Right cardiac atrium (tissue), 5 donors: ENCODE measurements around the gene LAGE3. TPM values are rescaled to one million over a fixed set of nuclear protein-coding genes. Genes with fewer than 3 reads are reported as not detected.

Source experiments
- ATAC-seq, 2 donors: fragments of 200-7000 bp; cut with Tn5 transposase; one replicate each; pipeline versions ENCODE4 v1.8.0 to v1.9.1; 2020; ENCODE audit warnings: moderate library complexity in 2 of 2, mild to moderate bottlenecking in 1 of 2
- DNase-seq, 3 donors: peaks; one replicate each; pipeline ENCODE4 v3.0.0-alpha.2; 2020
- H3K27ac ChIP-seq: one replicate; pipeline ENCODE4 v1.5.1; 2013; ENCODE audit warnings: mild to moderate bottlenecking, low read length, control low read depth, moderate library complexity
- H3K27me3 ChIP-seq: one replicate; pipeline ENCODE4 v1.6.1; 2013; ENCODE audit not compliant: control insufficient read depth, insufficient read depth
- H3K4me1 ChIP-seq: one replicate; pipeline ENCODE4 v1.6.1; 2013; ENCODE audit warnings: low read length; ENCODE audit not compliant: control insufficient read depth, insufficient read depth
- H3K4me3 ChIP-seq: one replicate; pipeline ENCODE4 v1.5.1; 2013; ENCODE audit warnings: low read length, control low read depth
- H3K9me3 ChIP-seq: one replicate; pipeline ENCODE4 v1.6.1; 2013; ENCODE audit warnings: low read length; ENCODE audit not compliant: control insufficient read depth
- WGBS: extraction: QIAGEN DNeasy Blood & Tissue Kit; methylation state at CpG from one replicate; pipeline ENCODE4 v1.1.7; 2013; 5-methylcytosine and 5-hydroxymethylcytosine counted together
- intact Hi-C, 4 donors: fragments of 100-400 bp; cut with DNase I; formaldehyde crosslinking; loops; one replicate each; pipeline versions ENCODE4 v1.11.0 to v1.14.0; 2022 to 2023
- polyA plus RNA-seq: library from polyadenylated mRNA; stranded (reverse); fragments of 200-250 nt; gene quantifications from one replicate; pipeline ENCODE4 v1.2.3, GENCODE V29; 2013
- total RNA-seq, 4 donors: library from RNA; stranded (reverse); fragmentation: NEBNext Ultra II Directional; extraction: Animal tissue kit (Norgen Biotek cat#: 25700); gene quantifications; one replicate each; pipeline ENCODE4 v1.2.1, GENCODE V29; 2021
- donor health status: healthy with polysubstance abuse.
- donor health status: DM: no; HTN: yes; CAD: no.
- donor health status: DM: no; HTN: no; CAD: no.
- donor health status: DM: no; HTN: yes; CAD: no; lungs with severe emphysema.
- donor health status: DM: yes; HTN: yes; CAD: no.

LAGE3 gene
- total and polyA plus RNA-seq, 5 donors: 16.3 to 25.8 (median 20.6) TPM

DNA sequence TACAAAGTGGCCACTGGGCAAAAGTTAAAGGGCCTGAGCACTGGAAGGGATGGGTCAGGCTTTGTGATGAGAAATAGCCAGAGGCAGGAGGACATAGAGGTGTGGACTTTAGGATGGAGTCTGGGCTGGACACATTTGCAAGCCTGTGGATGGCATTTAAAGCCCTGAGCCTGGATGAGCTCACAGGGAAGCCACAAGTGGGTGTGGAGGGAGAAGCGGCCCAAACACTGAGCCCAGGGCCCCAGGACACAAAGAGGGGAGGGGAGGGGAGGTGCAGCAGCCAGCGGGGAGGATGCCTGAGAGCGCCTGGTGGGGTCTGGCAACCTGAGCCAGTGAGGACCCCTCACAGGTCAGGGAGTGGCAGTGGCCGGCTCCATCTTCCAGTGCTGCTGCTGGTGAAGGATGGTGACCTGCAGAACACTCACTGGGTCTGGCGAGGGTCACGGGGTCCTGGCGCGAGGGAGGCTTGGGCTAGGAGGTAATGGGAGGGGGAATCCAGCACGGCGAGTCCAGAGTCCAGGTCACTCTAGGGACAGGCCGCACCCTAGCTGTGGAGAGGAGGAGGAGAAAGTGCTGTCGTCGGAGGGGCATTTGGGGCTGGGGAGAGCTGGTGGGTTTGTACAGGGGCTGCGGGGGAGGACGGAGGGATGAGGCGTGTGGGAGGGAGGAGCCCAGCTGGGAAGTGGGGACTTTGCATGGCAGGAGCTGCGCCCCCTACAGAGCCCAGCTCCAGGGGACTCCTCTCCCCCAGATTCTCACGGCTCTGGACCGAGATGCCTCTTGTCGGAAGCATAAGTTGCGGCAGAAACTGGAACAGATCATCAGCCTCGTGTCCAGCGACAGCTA, 7.0 kb downstream of the LAGE3 start:
- Histone ChIP-seq H3K9me3 (no peaks in the 10 kb centered on the region), H3K27me3 (no peaks in the 10 kb centered on the region), H3K4me3 (no peak overlapping the region), H3K4me1 (no peaks in the 10 kb centered on the region), H3K27ac (no peak overlapping the region)
- DNase-seq (peak in 1 of 3 donors; percentile 49), ATAC-seq (no peak)
- WGBS: 85% methylated on average over 23 of the region's 23 CpGs
- intact Hi-C loops: no loop called here

GRCh38 chrX:154470914-154471568, 8.0 kb downstream of the LAGE3 start:
- WGBS: 91% methylated on average over 22 of the region's 23 CpGs
- DNase-seq (no peak), ATAC-seq (no peak)
- Histone ChIP-seq H3K27me3 (no peaks in the 10 kb centered on the region), H3K9me3 (no peaks in the 10 kb centered on the region), H3K4me1 (no peaks in the 10 kb centered on the region), H3K27ac (no peak overlapping the region), H3K4me3 (no peak overlapping the region)
- intact Hi-C loops: no loop called here

DNA sequence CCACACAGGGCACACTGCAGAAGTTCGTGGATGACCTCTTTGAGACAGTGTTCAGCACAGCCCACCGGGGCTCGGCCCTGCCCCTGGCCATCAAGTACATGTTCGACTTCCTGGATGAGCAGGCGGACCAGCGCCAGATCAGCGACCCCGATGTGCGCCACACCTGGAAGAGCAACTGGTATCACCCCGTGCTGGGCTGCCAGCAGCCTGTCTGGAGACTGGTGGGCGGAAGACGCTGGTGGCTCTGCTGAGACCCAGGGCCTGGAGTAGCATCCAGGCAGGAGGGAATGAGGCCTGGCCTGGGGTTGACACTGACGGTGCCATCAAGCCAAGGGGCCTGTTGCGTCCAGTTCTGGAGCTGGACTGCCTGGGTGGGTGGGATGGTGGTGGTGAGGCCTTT, 8.6 kb downstream of the LAGE3 start:
- Histone ChIP-seq H3K4me3 (no peak overlapping the region), H3K27ac (no peak overlapping the region), H3K9me3 (no peaks in the 10 kb centered on the region), H3K27me3 (no peaks in the 10 kb centered on the region), H3K4me1 (no peaks in the 10 kb centered on the region)
- peak in 1 of 3 donors; percentile 20 for DNase-seq
- ATAC-seq: no peak
- intact Hi-C loops: no loop called here
- WGBS: 87% methylated on average over 14 of the region's 14 CpGs

DNA sequence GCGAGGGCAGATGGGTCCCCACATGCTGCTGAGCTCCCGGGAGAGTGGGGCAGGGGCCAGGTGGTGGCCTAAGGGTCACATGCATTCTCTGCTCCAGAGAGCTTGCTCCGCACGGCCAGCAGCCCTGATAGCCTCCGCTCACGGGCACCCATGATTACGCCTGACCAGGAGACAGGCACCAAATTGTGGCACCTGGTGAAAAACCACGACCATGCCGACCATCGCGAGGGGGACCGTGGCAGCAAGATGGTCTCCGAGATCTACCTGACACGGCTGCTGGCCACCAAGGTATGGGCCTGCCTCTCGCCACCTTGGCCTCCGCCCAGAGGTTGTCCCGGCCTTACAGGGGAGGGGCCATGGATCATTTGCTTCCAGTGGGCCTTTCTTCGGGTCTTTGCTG, 9.2 kb downstream of the LAGE3 start:
- H3K27me3 ChIP-seq: no peaks in the 10 kb centered on the region
- H3K9me3 ChIP-seq: no peaks in the 10 kb centered on the region
- ATAC-seq: no peak
- peak in 1 of 3 donors; percentile 50 for DNase-seq
- intact Hi-C loops: no loop called here
- H3K27ac ChIP-seq: no peak overlapping the region
- no peaks in the 10 kb centered on the region for H3K4me1 ChIP-seq
- no peak overlapping the region for H3K4me3 ChIP-seq
- 92% methylated on average over 18 of the region's 18 CpGs for WGBS

DNA sequence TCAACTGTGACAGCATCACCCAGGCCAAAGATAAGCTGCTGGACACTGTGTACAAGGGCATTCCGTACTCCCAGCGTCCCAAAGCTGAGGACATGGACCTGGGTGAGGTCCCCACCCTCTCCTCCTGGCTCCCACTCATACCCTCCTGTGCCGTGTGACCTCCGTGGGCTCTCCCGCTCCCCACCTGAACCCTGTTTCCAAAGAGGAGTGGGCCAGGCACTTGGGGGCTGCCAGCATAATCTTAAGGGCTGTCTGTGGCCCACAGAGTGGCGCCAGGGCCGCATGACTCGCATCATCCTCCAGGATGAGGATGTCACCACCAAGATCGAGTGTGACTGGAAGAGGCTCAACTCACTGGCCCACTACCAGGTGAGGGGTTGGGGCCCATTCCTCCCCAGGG, 10.0 kb downstream of the LAGE3 start:
- DNase-seq (peak in 1 of 3 donors; percentile 51), ATAC-seq (no peak)
- Histone ChIP-seq H3K4me1 (no peaks in the 10 kb centered on the region), H3K9me3 (no peaks in the 10 kb centered on the region), H3K27ac (no peak overlapping the region), H3K4me3 (no peak overlapping the region), H3K27me3 (no peaks in the 10 kb centered on the region)
- 84% methylated on average over 9 of the region's 9 CpGs for WGBS
- intact Hi-C loops: no loop called here

DNA sequence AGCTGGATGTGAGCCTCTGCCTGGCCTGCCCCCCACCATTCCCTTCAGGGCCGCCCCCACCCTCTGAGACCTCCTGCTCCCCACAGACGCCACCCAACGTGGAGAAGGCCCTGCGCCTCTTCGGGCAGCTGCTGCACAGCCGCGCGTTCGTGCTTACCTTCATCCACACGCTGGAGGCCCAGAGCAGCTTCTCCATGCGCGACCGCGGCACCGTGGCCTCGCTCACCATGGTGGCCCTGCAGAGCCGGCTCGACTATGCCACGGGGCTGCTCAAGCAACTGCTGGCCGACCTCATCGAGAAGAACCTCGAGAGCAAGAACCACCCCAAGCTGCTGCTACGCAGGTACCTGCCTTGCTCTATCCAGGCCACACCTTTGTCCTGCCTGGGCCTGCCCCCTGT, 10.9 kb downstream of the LAGE3 start:
- DNase-seq (peak in 1 of 3 donors; percentile 37), ATAC-seq (no peak)
- Histone ChIP-seq H3K9me3 (no peaks in the 10 kb centered on the region), H3K4me1 (no peaks in the 10 kb centered on the region), H3K27ac (no peak overlapping the region), H3K27me3 (no peaks in the 10 kb centered on the region), H3K4me3 (no peak overlapping the region)
- intact Hi-C loops: no loop called here
- WGBS: 96% methylated on average over 23 of the region's 23 CpGs

- Histone ChIP-seq H3K4me1 (no peaks in the 10 kb centered on the region), H3K4me3 (no peak overlapping the region), H3K27me3 (no peaks in the 10 kb centered on the region), H3K27ac (no peak overlapping the region), H3K9me3 (no peaks in the 10 kb centered on the region)
- DNase-seq: peak in 2 of 3 donors; percentile 3 to 52
- no peak for ATAC-seq
- intact Hi-C loops: no loop called here
- WGBS: 96% methylated on average over 21 of the region's 21 CpGs
Measured at GRCh38 chrX:154467556-154467955, 11.5 kb downstream of the LAGE3 start.

DNA sequence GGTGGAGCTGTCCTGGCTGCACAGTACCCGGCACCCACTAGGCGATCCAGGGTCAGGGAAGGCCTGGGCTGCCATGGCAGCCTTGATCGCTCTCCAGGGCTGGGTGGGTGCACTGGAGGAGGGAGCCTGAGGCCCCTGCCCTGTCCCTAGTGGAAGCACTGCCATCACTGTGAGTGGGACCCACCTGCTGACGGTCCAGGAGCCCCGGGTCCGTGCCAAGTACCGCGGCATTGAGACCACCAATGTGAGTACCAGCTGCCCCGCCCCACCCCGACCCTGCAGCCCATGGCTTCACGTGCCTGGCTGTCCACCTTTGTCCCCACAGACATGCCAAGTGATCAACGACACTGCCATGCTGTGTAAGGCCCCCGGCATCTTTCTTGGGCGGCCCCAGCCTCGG, 12.2 kb downstream of the LAGE3 start:
- ATAC-seq (no peak), DNase-seq (peak in 1 of 3 donors; percentile 31)
- 95% methylated on average over 15 of the region's 15 CpGs for WGBS
- Histone ChIP-seq H3K27me3 (no peaks in the 10 kb centered on the region), H3K4me3 (no peak overlapping the region), H3K4me1 (no peaks in the 10 kb centered on the region), H3K27ac (no peak overlapping the region), H3K9me3 (no peaks in the 10 kb centered on the region)
- intact Hi-C loops: no loop called here

DNA sequence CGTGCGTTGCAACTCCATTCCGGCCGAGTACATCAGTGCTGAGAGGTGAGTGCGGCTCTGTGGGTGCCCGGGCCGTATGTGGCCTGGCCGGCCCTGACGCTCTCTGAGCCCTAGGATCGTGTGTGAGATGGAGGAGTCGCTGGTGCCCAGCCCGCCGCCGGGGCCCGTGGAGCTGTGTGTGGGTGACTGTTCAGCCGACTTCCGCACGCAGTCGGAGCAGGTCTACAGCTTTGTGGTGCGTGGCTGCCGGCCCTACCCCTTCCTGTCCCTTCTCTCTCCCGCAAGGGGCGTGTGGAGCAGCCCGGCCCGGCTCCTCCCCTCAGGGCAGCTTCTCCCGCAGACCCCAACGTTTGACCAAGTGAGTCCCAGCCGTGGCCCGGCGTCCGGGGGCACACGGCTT, 13.0 kb downstream of the LAGE3 start:
- peak in 1 of 3 donors; percentile 41 for DNase-seq
- H3K27ac ChIP-seq: no peak overlapping the region
- no peak overlapping the region for H3K4me3 ChIP-seq
- H3K27me3 ChIP-seq: no peaks in the 10 kb centered on the region
- ATAC-seq: no peak
- H3K4me1 ChIP-seq: no peaks in the 10 kb centered on the region
- intact Hi-C loops: no loop called here
- 90% methylated on average over 30 of the region's 32 CpGs for WGBS
- H3K9me3 ChIP-seq: no peaks in the 10 kb centered on the region

DNA sequence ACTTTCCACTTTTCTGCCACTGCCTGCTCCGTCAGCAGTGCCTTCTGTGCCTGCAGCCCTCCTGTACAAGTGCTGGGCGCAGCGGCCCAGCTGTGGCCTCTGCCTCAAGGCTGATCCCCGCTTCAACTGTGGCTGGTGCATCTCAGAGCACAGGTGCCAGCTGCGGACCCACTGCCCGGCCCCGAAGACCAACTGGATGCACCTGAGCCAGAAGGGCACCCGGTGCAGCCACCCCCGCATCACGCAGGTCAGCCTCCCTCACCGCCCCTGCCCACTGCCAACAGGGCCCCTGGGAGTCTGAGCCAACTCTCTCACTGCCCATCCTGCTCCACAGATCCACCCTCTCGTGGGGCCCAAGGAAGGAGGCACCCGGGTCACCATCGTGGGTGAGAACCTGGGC, 13.5 kb downstream of the LAGE3 start:
- Histone ChIP-seq H3K4me1 (no peaks in the 10 kb centered on the region), H3K9me3 (no peaks in the 10 kb centered on the region), H3K4me3 (no peak overlapping the region), H3K27me3 (no peaks in the 10 kb centered on the region), H3K27ac (no peak overlapping the region)
- ATAC-seq: no peak
- intact Hi-C loops: no loop called here
- DNase-seq: peak in 2 of 3 donors; percentile 24 to 26
- WGBS: 94% methylated on average over 14 of the region's 14 CpGs

DNA sequence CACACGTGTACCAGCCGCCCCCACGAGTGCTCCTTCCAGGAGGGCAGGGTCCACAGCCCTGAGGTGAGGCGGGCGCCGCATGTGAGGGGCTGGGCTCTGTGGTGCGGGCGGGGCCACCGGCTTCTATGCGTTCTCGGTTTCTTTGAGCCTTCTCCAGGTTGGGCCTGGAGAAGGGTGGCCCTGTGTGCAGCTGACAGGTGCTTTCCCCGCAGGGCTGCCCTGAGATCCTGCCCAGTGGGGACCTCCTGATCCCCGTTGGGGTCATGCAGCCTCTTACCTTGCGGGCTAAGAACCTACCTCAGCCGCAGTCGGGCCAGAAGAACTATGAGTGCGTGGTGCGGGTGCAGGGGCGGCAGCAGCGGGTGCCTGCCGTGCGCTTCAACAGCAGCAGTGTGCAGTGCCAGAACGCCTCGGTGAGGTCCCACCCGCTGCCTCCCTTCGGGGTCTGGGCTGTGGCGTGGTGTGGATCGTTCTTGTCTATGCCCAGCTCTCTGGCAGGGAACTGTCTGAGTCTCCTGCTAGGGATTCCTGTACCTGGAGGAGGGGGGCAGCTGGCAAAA, 14.2 kb downstream of the LAGE3 start:
- Histone ChIP-seq H3K27ac (no peak overlapping the region), H3K27me3 (no peaks in the 10 kb centered on the region), H3K4me3 (no peak overlapping the region), H3K9me3 (no peaks in the 10 kb centered on the region), H3K4me1 (peaks cover 3% of the 10 kb centered on the region)
- DNase-seq: peak in 1 of 3 donors; percentile 56
- ATAC-seq: no peak
- intact Hi-C loops: no loop called here
- WGBS: 91% methylated on average over 28 of the region's 28 CpGs
